CD4-positive, alpha-beta T cell treated with Interleukin-15 for 4 hours (primary cell): Measurements from ENCODE around the gene SEC24C.
A peak's percentile ranks its signal among the peaks of the same experiment; 100 is the strongest.
"Not testable (repeated sequence)": the region's sequence is repeated elsewhere in the genome, so short reads cannot be mapped to it uniquely, and the experiment has no call there.

Source experiments
- DNase-seq: peaks from one replicate; pipeline ENCODE4 v3.0.0-alpha.2; 2020; ENCODE audit warnings: low spot score

SEC24C gene, protein sequence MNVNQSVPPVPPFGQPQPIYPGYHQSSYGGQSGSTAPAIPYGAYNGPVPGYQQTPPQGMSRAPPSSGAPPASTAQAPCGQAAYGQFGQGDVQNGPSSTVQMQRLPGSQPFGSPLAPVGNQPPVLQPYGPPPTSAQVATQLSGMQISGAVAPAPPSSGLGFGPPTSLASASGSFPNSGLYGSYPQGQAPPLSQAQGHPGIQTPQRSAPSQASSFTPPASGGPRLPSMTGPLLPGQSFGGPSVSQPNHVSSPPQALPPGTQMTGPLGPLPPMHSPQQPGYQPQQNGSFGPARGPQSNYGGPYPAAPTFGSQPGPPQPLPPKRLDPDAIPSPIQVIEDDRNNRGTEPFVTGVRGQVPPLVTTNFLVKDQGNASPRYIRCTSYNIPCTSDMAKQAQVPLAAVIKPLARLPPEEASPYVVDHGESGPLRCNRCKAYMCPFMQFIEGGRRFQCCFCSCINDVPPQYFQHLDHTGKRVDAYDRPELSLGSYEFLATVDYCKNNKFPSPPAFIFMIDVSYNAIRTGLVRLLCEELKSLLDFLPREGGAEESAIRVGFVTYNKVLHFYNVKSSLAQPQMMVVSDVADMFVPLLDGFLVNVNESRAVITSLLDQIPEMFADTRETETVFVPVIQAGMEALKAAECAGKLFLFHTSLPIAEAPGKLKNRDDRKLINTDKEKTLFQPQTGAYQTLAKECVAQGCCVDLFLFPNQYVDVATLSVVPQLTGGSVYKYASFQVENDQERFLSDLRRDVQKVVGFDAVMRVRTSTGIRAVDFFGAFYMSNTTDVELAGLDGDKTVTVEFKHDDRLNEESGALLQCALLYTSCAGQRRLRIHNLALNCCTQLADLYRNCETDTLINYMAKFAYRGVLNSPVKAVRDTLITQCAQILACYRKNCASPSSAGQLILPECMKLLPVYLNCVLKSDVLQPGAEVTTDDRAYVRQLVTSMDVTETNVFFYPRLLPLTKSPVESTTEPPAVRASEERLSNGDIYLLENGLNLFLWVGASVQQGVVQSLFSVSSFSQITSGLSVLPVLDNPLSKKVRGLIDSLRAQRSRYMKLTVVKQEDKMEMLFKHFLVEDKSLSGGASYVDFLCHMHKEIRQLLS

GRCh38 chr10:73743905-73744663, at the start of gene SEC24C:
SEC24C (plus strand) TSS chr10:73744372; CDS start chr10:73746833, 2,461 bp downstream.
- DNase-seq, result peak; percentile 94

GRCh38 chr10:73695302-73695701, 48.9 kb upstream of the SEC24C start:
- not testable (repeated sequence) for DNase-seq

- not testable (repeated sequence) for DNase-seq
Observed at GRCh38 chr10:73697675-73698159, 46.5 kb upstream of the SEC24C start, which contains the start of gene AGAP5. AGAP5 (minus strand) TSS chr10:73698109; CDS start chr10:73697755, 354 bp downstream.

DNA sequence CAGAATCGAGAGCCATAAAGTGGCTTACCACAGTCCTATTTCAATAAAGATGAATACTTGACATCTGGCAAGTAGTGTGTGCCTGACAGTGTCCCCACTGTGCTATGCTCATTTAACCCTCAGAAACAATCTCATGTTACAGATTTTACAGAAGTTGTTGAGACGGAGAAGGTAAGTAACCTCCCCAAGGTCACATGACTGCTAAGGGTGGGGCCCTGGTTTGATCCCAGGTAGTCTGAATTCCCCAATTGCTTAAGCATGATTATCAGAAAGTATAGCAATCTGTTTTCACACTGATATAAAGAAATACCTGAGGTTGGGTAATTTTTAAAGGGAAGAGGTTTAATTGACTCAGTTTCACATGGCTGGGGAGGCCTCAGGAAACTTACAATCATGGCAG, 45.4 kb upstream of the SEC24C start:
- not testable (repeated sequence) for DNase-seq

- DNase-seq, result not testable (repeated sequence)
Observed at GRCh38 chr10:73703924-73704323, 40.2 kb upstream of the SEC24C start.

GRCh38 chr10:73705506-73706072, 38.6 kb upstream of the SEC24C start:
- DNase-seq, result not testable (repeated sequence)

GRCh38 chr10:73706488-73706887, 37.7 kb upstream of the SEC24C start:
- not testable (repeated sequence) for DNase-seq

- not testable (repeated sequence) for DNase-seq
Observed at GRCh38 chr10:73707628-73708027, 36.5 kb upstream of the SEC24C start.

DNA sequence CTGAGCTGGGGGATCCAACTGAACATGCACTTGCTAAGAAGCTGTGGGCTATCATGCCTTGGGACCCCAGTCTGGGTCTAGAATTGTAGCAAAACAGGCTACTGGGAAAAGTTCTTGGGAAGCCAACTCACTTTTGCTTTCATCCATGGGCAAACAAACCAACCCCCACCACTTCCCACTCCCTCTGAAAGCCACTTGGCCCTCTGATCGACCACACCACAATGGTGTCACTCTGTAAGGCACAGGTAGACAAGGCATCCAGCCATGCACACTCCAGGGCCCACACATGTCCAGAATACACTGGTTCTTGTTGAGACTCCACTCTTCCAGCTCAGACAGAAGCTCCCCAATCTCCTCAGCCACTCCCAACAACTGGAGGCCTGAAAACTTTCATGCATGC, 36.0 kb upstream of the SEC24C start:
- DNase-seq, result not testable (repeated sequence)

DNA sequence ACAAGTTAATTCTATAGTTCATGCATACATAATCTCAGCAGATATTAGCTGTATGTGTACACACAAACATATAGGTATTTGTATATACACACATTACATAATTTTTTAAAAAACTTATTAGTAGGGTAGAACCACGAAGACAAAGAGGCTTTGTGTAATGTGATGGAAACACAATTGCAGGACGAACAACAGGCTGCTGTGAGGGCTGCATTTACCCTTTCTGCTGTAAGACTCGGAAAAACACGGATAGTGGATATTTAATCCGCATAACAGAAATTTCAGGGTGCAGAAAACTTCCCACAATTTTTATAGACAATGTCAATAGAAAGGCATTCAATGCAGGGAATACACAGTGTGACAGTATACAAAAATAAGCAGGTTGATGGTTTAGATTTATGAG, 32.5 kb upstream of the SEC24C start:
- not testable (repeated sequence) for DNase-seq

- DNase-seq, result not testable (repeated sequence)
Observed at GRCh38 chr10:73713912-73714311, 30.3 kb upstream of the SEC24C start.

- DNase-seq, result not testable (repeated sequence)
Observed at GRCh38 chr10:73714483-73714882, 29.7 kb upstream of the SEC24C start.

GRCh38 chr10:73715179-73716156, 28.7 kb upstream of the SEC24C start:
- not testable (repeated sequence) for DNase-seq

DNA sequence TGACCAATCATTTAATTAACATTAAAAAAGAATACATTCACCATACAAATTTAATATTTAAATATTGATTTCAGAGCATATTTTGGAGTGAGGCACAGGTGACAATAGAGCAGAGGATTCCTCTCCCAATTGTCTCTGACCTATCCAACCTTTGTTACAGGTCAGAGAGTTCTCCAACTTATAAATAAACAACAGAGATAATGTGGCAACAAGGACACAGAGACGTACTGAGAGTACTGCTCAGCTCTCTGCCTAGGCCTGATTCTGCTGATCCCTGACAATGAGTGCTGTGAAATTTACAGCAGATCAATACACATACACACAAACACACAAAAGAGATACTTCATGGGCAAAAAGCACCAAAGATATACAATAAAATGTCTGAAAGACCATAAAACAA, 27.9 kb upstream of the SEC24C start:
- DNase-seq, result no peak

GRCh38 chr10:73717556-73717955, 26.6 kb upstream of the SEC24C start:
- no peak for DNase-seq

DNA sequence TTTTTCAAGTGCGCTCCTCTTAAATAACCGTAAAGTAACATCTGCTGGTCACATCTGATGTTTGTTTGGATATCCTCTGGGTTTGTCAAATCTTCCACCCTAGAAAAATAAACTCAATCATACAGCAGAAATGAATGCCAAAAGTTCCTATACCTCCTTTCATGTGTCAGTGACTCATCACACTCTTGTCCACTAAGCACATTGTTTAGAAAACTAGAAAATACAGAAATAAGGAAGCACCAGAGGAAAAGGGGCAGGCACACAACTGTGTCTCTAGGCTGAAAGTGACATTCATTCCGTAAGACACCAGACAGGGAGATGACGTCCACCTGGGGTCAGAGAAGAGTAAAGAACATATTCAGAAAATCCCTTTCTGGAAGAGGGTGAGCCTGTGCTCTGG, 23.6 kb upstream of the SEC24C start:
- not testable (repeated sequence) for DNase-seq

DNA sequence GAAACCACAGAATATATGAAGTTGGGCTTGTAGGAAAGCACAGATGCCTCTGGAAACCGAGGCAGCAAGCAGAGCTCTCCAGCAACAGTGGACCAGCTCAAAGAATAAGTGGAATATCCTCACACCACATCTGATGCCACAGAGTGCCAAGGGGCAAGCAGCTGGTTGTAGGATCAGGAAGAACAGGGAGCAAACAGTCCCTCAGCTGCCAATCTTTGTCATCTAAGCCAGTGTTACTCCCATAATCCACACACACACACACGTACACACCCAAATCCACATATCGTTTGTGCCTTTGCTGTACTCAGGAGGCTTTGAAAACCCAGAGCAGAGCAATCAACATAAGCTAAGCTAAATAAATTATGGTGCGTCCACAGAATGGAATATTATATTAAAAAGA, 20.7 kb upstream of the SEC24C start:
- DNase-seq, result no peak

DNA sequence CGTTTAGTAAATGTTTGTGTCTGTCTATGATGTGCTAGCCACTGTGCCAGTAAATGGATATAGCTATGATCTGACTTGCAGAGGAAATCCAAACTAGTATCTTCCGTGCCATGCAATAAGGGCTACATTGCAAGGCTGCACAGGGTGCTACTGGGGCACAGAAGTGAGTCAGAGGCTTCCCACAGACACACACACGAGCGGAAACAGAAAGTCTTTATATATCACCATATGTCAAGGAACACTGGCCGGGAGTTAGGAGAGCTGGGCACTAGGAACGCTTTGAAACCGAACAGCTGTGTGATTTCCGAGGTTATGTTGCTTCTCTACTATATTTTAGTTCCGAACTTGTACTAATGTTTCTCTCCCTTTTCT, 14.4 kb upstream of the SEC24C start:
- DNase-seq, result peak; percentile 54

GRCh38 chr10:73730153-73730906, 13.8 kb upstream of the SEC24C start:
- peak; percentile 93 for DNase-seq
